HEK293 (cell line): ENCODE measurements around the gene GREB1L.

Experiments
- CTCF ChIA-PET: fragments of 350-600 bp; formaldehyde crosslinking; extraction: SDS; loops from one replicate; lab custom pipeline; 2021; ENCODE audit warnings: antibody characterized with exemption; lab: Yijun Ruan, JAX
- POLR2A ChIA-PET: fragments of 300-600 bp; formaldehyde crosslinking; extraction: SDS; loops from one replicate; lab custom pipeline; 2020; ENCODE audit warnings: antibody characterized with exemption, inconsistent platforms; lab: Yijun Ruan, JAX
- H3K27ac ChIP-seq: fragments of 200-500 bp; sonication (Bioruptor generic); 2 replicates; pipeline ENCODE4 v1.5.1; 2014; ENCODE audit warnings: low read depth, low read length, control low read depth, inconsistent platforms; ENCODE audit errors: extremely low read depth
- H3K36me3 ChIP-seq, 2 experiments: fragments of 200-500 bp in 1 of 2; sonication (Bioruptor generic) in 1 of 2; 1 replicate in 1 of 2; 2 replicates in 1 of 2; pipeline ENCODE4 v1.5.1; 2014 to 2017; ENCODE audit warnings: inconsistent platforms in 2 of 2, low read length in 2 of 2; ENCODE audit not compliant: control insufficient read depth in 2 of 2, insufficient read depth in 1 of 2
- H3K4me1 ChIP-seq: fragments of 200-500 bp; sonication (Bioruptor generic); 2 replicates; pipeline ENCODE4 v1.5.1; 2014; ENCODE audit warnings: mild to moderate bottlenecking, low read length, inconsistent platforms; ENCODE audit not compliant: control insufficient read depth, insufficient read depth
- H3K4me3 ChIP-seq: 2 replicates; pipeline ENCODE4 v1.5.1; 2011; ENCODE audit warnings: low read depth, mild to moderate bottlenecking, control low read depth, low read length, moderate library complexity
- H3K9me3 ChIP-seq: fragments of 200-500 bp; sonication (Bioruptor generic); 2 replicates; pipeline ENCODE4 v1.5.1; 2014; ENCODE audit warnings: low read depth, low read length, inconsistent platforms; ENCODE audit not compliant: control insufficient read depth, insufficient read depth
- PATZ1 ChIP-seq: fragments of 450-650 bp; formaldehyde crosslinking; IDR thresholded peaks from 2 replicates; pipeline ENCODE4 v1.5.1; 2016; ENCODE audit warnings: missing biosample characterization, missing genetic modification characterization
- PRDM6 ChIP-seq: fragments of 450-650 bp; formaldehyde crosslinking; IDR thresholded peaks from 2 replicates; pipeline ENCODE4 v1.5.1; 2017; ENCODE audit warnings: missing biosample characterization, missing genetic modification characterization
- REST ChIP-seq: fragments of 450-650 bp; formaldehyde crosslinking; IDR thresholded peaks from 2 replicates; pipeline ENCODE4 v1.5.1; 2016; ENCODE audit warnings: missing biosample characterization, missing genetic modification characterization
- TRIM28 ChIP-seq: IDR thresholded peaks from 2 replicates; pipeline ENCODE4 v1.6.1; 2011; ENCODE audit warnings: low read length, control low read depth, borderline replicate concordance
- TSHZ1 ChIP-seq: fragments of 450-650 bp; formaldehyde crosslinking; IDR thresholded peaks from 2 replicates; pipeline ENCODE4 v1.5.1; 2016; ENCODE audit warnings: missing biosample characterization, missing genetic modification characterization, borderline replicate concordance
- ZBTB49 ChIP-seq: fragments of 450-650 bp; formaldehyde crosslinking; IDR thresholded peaks from 2 replicates; pipeline ENCODE4 v1.5.1; 2016; ENCODE audit warnings: missing biosample characterization, missing genetic modification characterization, low read depth
- ZNF184 ChIP-seq: fragments of 450-650 bp; IDR thresholded peaks from 2 replicates; pipeline ENCODE4 v1.5.1; 2018; ENCODE audit warnings: missing biosample characterization, mild to moderate bottlenecking, missing genetic modification characterization
- ZNF266 ChIP-seq: fragments of 450-650 bp; formaldehyde crosslinking; IDR thresholded peaks from 2 replicates; pipeline ENCODE4 v1.5.1; 2016; ENCODE audit warnings: missing biosample characterization, missing genetic modification characterization, low read depth
- ZNF362 ChIP-seq: fragments of 450-650 bp; formaldehyde crosslinking; IDR thresholded peaks from 2 replicates; pipeline ENCODE4 v1.5.1; 2016; ENCODE audit warnings: missing biosample characterization, missing genetic modification characterization
- ZNF513 ChIP-seq: fragments of 450-650 bp; IDR thresholded peaks from 2 replicates; pipeline ENCODE4 v1.5.1; 2018; ENCODE audit warnings: missing biosample characterization, missing genetic modification characterization
- ZNF585B ChIP-seq: fragments of 450-650 bp; formaldehyde crosslinking; IDR thresholded peaks from 2 replicates; pipeline ENCODE4 v1.5.1; 2016; ENCODE audit warnings: missing biosample characterization, missing genetic modification characterization
- ZNF600 ChIP-seq: fragments of 450-650 bp; formaldehyde crosslinking; IDR thresholded peaks from 2 replicates; pipeline ENCODE4 v1.5.1; 2016; ENCODE audit warnings: missing biosample characterization, missing genetic modification characterization
- ZNF658 ChIP-seq: fragments of 450-650 bp; formaldehyde crosslinking; IDR thresholded peaks from 2 replicates; pipeline ENCODE4; 2016; ENCODE audit warnings: missing biosample characterization, missing genetic modification characterization
- ZSCAN23 ChIP-seq: fragments of 450-650 bp; formaldehyde crosslinking; IDR thresholded peaks from 2 replicates; pipeline ENCODE4 v1.5.1; 2016; ENCODE audit warnings: missing biosample characterization, missing genetic modification characterization

Gene GREB1L

GRCh38 chr18:21534327-21534726, 292.3 kb downstream of the GREB1L start (continued):
- TF ChIP-seq ZNF266 (tag by site-specific recombination), result no peak

GRCh38 chr18:21538230-21538629, 296.2 kb downstream of the GREB1L start:
- POLR2A ChIA-PET, result interaction anchor here (1.1 kb wide), 1 partner anchor 62 kb away, joined by 3 read pairs; the partner anchor contains the start of gene ESCO1
- no peak overlapping the region for H3K27ac ChIP-seq
- no peaks in the 10 kb centered on the region for H3K4me1 ChIP-seq
- TF ChIP-seq ZBTB49 (tag by site-specific recombination) (no peak), ZNF513 (tag by site-specific recombination) (no peak), TSHZ1 (tag by site-specific recombination) (no peak), ZNF184 (tag by site-specific recombination) (no peak), ZSCAN23 (no peak)
- H3K4me3 ChIP-seq, result no peak overlapping the region
- H3K36me3 ChIP-seq, result peaks cover 30 to 55% of the 10 kb centered on the region in 2 experiments
- H3K9me3 ChIP-seq, result no peaks in the 10 kb centered on the region
- CTCF ChIA-PET, result interaction anchor here (0.5 kb wide), 1 partner anchor 1072 kb away, joined by 3 read pairs; no protein-coding TSS in a partner anchor

GRCh38 chr18:21546423-21546822, 304.4 kb downstream of the GREB1L start:
- H3K9me3 ChIP-seq, result no peaks in the 10 kb centered on the region
- H3K4me3 ChIP-seq, result no peak overlapping the region
- no peak overlapping the region for H3K27ac ChIP-seq
- ChIA-PET CTCF (interaction anchor here (1.0 to 2.4 kb wide), 3 partner anchors 19 to 55 kb away, joined by 3 to 11 read pairs (median 3); partner anchors contain the start of gene ESCO1), POLR2A (no interaction called here)
- no peaks in the 10 kb centered on the region for H3K4me1 ChIP-seq
- H3K36me3 ChIP-seq, result peaks cover 29 to 38% of the 10 kb centered on the region in 2 experiments
- TF ChIP-seq ZNF600 (tag by site-specific recombination), result no peak
- TF ChIP-seq REST, result no peak
- no peak for TF ChIP-seq ZNF362 (tag by site-specific recombination)
- TF ChIP-seq TRIM28, result no peak
- no peak for TF ChIP-seq PATZ1 (tag by site-specific recombination)
- TF ChIP-seq ZNF658 (tag by site-specific recombination), result no peak
- TF ChIP-seq PRDM6 (tag by site-specific recombination), result no peak
- TF ChIP-seq ZNF585B (tag by site-specific recombination), result no peak
